ENCODE measurements around the gene DYNC2I2.

DNA sequence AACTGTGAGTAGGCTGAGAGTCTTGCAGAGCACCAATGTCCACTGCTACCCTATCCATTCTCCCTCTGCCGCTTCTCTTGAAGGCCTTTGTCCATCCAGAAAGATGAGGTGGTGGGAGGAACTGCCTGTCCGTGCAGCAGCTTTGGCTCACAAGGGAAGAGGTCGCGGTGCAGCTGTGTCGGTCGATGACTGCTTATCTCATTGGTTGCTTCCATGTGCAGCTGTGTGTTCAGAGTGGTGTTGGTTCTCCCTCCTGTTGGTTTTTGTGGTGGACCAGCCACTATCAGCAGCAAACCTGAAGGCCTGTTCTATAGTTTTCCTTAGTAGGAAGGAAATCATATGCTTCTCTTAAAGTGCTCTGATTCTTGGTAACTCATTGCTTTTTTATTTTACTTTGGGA, 63.6 kb downstream of the DYNC2I2 start:
- TF ChIP-seq, protein P1, sequence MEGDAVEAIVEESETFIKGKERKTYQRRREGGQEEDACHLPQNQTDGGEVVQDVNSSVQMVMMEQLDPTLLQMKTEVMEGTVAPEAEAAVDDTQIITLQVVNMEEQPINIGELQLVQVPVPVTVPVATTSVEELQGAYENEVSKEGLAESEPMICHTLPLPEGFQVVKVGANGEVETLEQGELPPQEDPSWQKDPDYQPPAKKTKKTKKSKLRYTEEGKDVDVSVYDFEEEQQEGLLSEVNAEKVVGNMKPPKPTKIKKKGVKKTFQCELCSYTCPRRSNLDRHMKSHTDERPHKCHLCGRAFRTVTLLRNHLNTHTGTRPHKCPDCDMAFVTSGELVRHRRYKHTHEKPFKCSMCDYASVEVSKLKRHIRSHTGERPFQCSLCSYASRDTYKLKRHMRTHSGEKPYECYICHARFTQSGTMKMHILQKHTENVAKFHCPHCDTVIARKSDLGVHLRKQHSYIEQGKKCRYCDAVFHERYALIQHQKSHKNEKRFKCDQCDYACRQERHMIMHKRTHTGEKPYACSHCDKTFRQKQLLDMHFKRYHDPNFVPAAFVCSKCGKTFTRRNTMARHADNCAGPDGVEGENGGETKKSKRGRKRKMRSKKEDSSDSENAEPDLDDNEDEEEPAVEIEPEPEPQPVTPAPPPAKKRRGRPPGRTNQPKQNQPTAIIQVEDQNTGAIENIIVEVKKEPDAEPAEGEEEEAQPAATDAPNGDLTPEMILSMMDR (IDR thresholded peaks at IDR 0.05) = no peak
- no peak for TF ChIP-seq POLR2A (IDR thresholded peaks at IDR 0.05)

All from breast epithelium (tissue), 3 donors.